ENCODE results near the gene EPS8L1.
A peak's percentile ranks its signal among the peaks of the same experiment; 100 is the strongest.
"Not testable (repeated sequence)": the region's sequence is repeated elsewhere in the genome, so short reads cannot be mapped to it uniquely, and the experiment has no call there.

The EPS8L1 gene

GRCh38 chr19:55075371-55075998 lies at the start of gene EPS8L1:
TSS of gene EPS8L1 (plus strand) at chr19:55075869. CDS start at chr19:55076445, 576 bp downstream.
- no peak for DNase-seq (ENCODE audit: extremely low read depth in 1 of 2, low read depth in 1 of 2)

GRCh38 chr19:55027140-55027471 lies 48.6 kb upstream of the EPS8L1 start:
- not testable (repeated sequence) for DNase-seq (ENCODE audit: extremely low read depth in 1 of 2, low read depth in 1 of 2)

- DNase-seq (ENCODE audit: extremely low read depth in 1 of 2, low read depth in 1 of 2), result no peak
These were observed 48.0 kb upstream of the EPS8L1 start for GRCh38 chr19:55027472-55028337.

GRCh38 chr19:55028757-55029156 lies 46.9 kb upstream of the EPS8L1 start:
- DNase-seq (ENCODE audit: extremely low read depth in 1 of 2, low read depth in 1 of 2), result no peak

GRCh38 chr19:55031178-55031577 lies 44.5 kb upstream of the EPS8L1 start:
- DNase-seq (ENCODE audit: extremely low read depth in 1 of 2, low read depth in 1 of 2), result no peak

- DNase-seq (ENCODE audit: extremely low read depth in 1 of 2, low read depth in 1 of 2), result no peak
These were observed 43.4 kb upstream of the EPS8L1 start for GRCh38 chr19:55032170-55032800.

GRCh38 chr19:55032976-55033643 lies 42.6 kb upstream of the EPS8L1 start:
- DNase-seq (ENCODE audit: extremely low read depth in 1 of 2, low read depth in 1 of 2), result not testable (repeated sequence)

- no peak for DNase-seq (ENCODE audit: extremely low read depth in 1 of 2, low read depth in 1 of 2)
These were observed 40.9 kb upstream of the EPS8L1 start for GRCh38 chr19:55034751-55035150.

GRCh38 chr19:55036058-55036457 lies 39.6 kb upstream of the EPS8L1 start:
- DNase-seq (ENCODE audit: extremely low read depth in 1 of 2, low read depth in 1 of 2), result no peak

- DNase-seq (ENCODE audit: extremely low read depth in 1 of 2, low read depth in 1 of 2), result not testable (repeated sequence)
These were observed 38.1 kb upstream of the EPS8L1 start for GRCh38 chr19:55037603-55038002.

GRCh38 chr19:55040654-55041053 lies 35.0 kb upstream of the EPS8L1 start:
- not testable (repeated sequence) for DNase-seq (ENCODE audit: extremely low read depth in 1 of 2, low read depth in 1 of 2)

GRCh38 chr19:55041244-55041626 lies 34.4 kb upstream of the EPS8L1 start:
- no peak for DNase-seq (ENCODE audit: extremely low read depth in 1 of 2, low read depth in 1 of 2)

- peak; percentile 30 to 42 for DNase-seq (ENCODE audit: extremely low read depth in 1 of 2, low read depth in 1 of 2)
These were observed 33.9 kb upstream of the EPS8L1 start for GRCh38 chr19:55041627-55042343.

GRCh38 chr19:55042344-55042678 lies 33.4 kb upstream of the EPS8L1 start:
- DNase-seq (ENCODE audit: extremely low read depth in 1 of 2, low read depth in 1 of 2), result no peak

GRCh38 chr19:55042688-55043087 lies 33.0 kb upstream of the EPS8L1 start:
- no peak for DNase-seq (ENCODE audit: extremely low read depth in 1 of 2, low read depth in 1 of 2)

- DNase-seq (ENCODE audit: extremely low read depth in 1 of 2, low read depth in 1 of 2), result no peak
These were observed 31.4 kb upstream of the EPS8L1 start for GRCh38 chr19:55044286-55044685.

GRCh38 chr19:55044771-55045716 lies 30.6 kb upstream of the EPS8L1 start:
- DNase-seq (ENCODE audit: extremely low read depth in 1 of 2, low read depth in 1 of 2), result no peak

GRCh38 chr19:55046975-55047622 lies 28.6 kb upstream of the EPS8L1 start:
- DNase-seq (ENCODE audit: extremely low read depth in 1 of 2, low read depth in 1 of 2), result no peak

GRCh38 chr19:55047951-55048350 lies 27.7 kb upstream of the EPS8L1 start:
- DNase-seq (ENCODE audit: extremely low read depth in 1 of 2, low read depth in 1 of 2), result no peak

Data from stimulated activated CD8-positive, alpha-beta memory T cell treated with anti-CD3 and anti-CD28 coated beads, Interleukin-7, amount 100 ng/mL, for 48 hours (primary cell).